AG09309 (cell line): Measurements from ENCODE around the gene NCMAP.
"Not testable (repeated sequence)": the region's sequence is repeated elsewhere in the genome, so short reads cannot be mapped to it uniquely, and the experiment has no call there.

ENCODE experiments used
- DNase-seq: peaks from one replicate; pipeline ENCODE4 v3.0.0-alpha.2; 2010; ENCODE audit warnings: low read depth
- H3K4me3 ChIP-seq: 2 replicates; pipeline ENCODE4 v1.5.1; 2011; ENCODE audit warnings: mild to moderate bottlenecking, low read depth, low read length, moderate library complexity; ENCODE audit not compliant: control insufficient read depth
- CTCF ChIP-seq: IDR thresholded peaks from 2 replicates; pipeline ENCODE4 v1.5.1; 2011; ENCODE audit warnings: mild to moderate bottlenecking, low read depth, low read length, inconsistent platforms; ENCODE audit not compliant: insufficient read depth, control insufficient read depth; ENCODE audit errors: missing control alignments

NCMAP gene

GRCh38 chr1:24555591-24556413 lies at the start of gene NCMAP:
NCMAP (plus strand) TSS chr1:24556087; CDS start chr1:24595431, 39,344 bp downstream.
- no peak for DNase-seq
- H3K4me3 ChIP-seq, result no peak within 1 kb of the TSS
- no peak for TF ChIP-seq CTCF

GRCh38 chr1:24506691-24507381 lies 49.1 kb upstream of the NCMAP start:
- no peak overlapping the region for H3K4me3 ChIP-seq
- DNase-seq, result no peak
- no peak for TF ChIP-seq CTCF

DNA sequence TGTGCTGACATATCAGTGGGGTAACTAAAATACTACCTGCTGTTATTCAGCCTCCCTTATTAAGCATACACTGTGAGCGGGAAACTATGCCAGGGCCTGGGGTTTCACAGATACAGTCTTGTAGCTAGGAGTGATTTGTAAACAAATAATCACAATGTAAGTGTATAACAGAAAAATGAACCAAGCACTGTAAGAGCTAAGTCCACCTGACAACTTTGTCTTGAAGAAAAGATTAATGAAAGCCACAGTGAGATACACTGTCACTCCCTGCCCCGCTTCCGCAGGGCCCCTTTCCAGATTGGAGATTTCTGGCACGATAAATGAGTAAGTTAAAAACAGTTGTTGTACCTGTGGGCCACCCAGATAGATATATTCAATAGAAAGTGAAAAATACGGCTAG lies 48.5 kb upstream of the NCMAP start:
- H3K4me3 ChIP-seq, result no peak overlapping the region
- TF ChIP-seq CTCF, result no peak
- no peak for DNase-seq

DNA sequence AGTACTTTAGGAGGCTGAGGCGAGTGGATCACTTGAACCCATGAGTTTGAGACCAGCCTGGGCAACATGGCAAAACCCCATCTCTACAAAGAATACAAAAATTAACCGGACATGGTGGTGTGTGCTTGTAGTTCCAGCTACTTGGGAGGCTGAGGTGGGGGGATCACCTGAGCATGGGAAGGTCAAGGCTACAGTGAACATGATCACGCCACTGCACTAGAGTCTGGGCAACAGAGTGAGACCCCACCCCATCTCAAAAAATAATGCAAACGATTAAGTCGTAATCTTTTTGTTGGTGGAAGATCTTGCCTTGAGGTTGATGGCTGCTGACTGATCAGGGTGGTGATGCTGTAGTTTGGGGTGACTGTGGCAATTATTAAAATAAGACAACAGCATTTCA lies 47.0 kb upstream of the NCMAP start:
- no peak overlapping the region for H3K4me3 ChIP-seq
- DNase-seq, result no peak
- TF ChIP-seq CTCF, result no peak

DNA sequence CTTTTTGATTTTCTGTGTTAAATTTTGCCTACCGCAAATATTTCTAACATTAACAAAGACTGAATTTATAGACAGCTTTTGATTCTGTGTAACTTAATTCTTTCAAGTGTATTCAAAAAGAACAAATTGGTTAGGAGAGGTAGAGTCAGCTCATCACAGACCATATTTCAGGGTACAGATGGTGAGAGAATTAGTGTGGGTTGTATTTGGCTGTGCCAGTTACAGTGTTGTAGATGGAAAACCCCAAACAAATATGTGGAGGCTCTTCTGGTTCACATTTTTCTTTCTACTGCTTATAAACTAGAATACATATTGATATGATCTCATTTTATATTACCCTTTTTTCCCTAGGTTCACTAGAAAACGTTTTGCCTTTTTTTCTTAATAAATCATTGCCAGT lies 42.2 kb upstream of the NCMAP start:
- TF ChIP-seq CTCF, result no peak
- no peak for DNase-seq
- H3K4me3 ChIP-seq, result no peak overlapping the region

DNA sequence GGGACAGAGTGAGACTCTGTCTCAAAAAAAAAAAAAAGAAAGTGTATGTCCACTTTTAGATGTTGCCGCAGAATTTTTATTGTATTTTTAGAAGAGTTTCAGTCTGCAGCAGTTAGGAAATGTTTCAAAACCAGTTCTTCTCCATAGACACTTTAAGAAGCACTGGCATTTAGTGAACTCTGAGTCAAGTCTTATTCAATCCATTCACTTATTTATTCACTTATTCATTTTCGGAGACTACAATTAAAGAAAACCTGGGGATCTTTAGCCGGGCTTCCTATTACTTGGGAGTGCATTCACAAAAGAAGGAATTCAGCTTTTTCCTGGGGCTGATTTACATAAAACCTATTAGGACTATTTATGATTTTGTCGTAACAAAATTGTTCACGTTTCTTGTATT lies 40.9 kb upstream of the NCMAP start:
- DNase-seq, result no peak
- TF ChIP-seq CTCF, result no peak
- H3K4me3 ChIP-seq, result no peak overlapping the region

DNA sequence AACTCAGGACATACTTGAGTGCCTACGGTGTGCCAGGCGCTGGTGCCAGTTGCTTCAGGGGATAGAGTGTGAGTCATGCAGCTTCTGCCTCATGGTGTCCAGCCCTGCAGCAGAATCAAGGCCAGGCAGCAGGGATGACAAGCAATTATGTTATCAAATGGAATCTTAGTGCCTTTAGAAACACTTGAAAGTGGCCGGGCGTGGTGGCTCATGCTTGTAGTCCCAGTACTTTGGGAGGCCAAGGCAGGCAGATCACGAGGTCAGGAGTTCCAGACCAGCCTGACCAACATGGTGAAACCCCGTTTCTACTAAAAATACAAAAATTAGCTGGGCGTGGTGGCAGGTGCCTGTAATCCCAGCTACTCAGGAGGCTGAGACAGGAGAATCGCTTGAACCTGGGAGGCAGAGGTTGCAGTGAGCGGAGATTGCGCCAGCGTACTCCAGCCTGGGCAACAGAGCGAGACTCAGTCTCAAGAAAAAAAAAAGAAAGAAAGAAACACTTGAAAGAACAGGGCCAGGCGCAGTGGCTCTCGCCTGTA lies 40.1 kb upstream of the NCMAP start:
- not testable (repeated sequence) for H3K4me3 ChIP-seq
- peak; percentile 14 for DNase-seq
